NCI-H1694 (cell line): ENCODE data around the gene ETV2.
"Not testable (repeated sequence)": the region's sequence is repeated elsewhere in the genome, so short reads cannot be mapped to it uniquely, and the experiment has no call there.

Experiments used
- DNase-seq: peaks from one replicate; lab custom pipeline; 2025; lab: John Stamatoyannopoulos, UW

The ETV2 gene

GRCh38 chr19:35657904-35658700 lies 16.6 kb downstream of the ETV2 start:
- DNase-seq = no peak

- no peak for DNase-seq
Measured at GRCh38 chr19:35661995-35662340, 20.4 kb downstream of the ETV2 start.

GRCh38 chr19:35663981-35664380 lies 22.4 kb downstream of the ETV2 start:
- no peak for DNase-seq

- DNase-seq = no peak
Measured at GRCh38 chr19:35665157-35665556, 23.6 kb downstream of the ETV2 start.

GRCh38 chr19:35665604-35666003 lies 24.1 kb downstream of the ETV2 start:
- no peak for DNase-seq

GRCh38 chr19:35666251-35666913 lies 24.8 kb downstream of the ETV2 start, which contains the start of gene UPK1A:
Gene UPK1A (plus strand): TSS chr19:35666517. CDS start chr19:35666813, 296 bp downstream.
- no peak for DNase-seq

- no peak for DNase-seq
Measured at GRCh38 chr19:35669566-35669965, 28.0 kb downstream of the ETV2 start.

- no peak for DNase-seq
Measured at GRCh38 chr19:35669974-35670373, 28.4 kb downstream of the ETV2 start.

- no peak for DNase-seq
Measured at GRCh38 chr19:35670686-35671085, 29.1 kb downstream of the ETV2 start.

- DNase-seq = no peak
Measured at GRCh38 chr19:35671818-35672217, 30.3 kb downstream of the ETV2 start.

- DNase-seq = no peak
Measured at GRCh38 chr19:35673121-35673804, 31.7 kb downstream of the ETV2 start.

- no peak for DNase-seq
Measured at GRCh38 chr19:35675589-35676140, 34.1 kb downstream of the ETV2 start.

GRCh38 chr19:35689836-35690235 lies 48.3 kb downstream of the ETV2 start:
- no peak for DNase-seq

- DNase-seq = not testable (repeated sequence)
Measured at GRCh38 chr19:35691106-35691505, 49.6 kb downstream of the ETV2 start.

GRCh38 chr19:35692010-35692409 lies 50.5 kb downstream of the ETV2 start:
- no peak for DNase-seq

GRCh38 chr19:35693422-35693821 lies 51.9 kb downstream of the ETV2 start:
- no peak for DNase-seq

- peak; percentile 86 for DNase-seq
Measured at GRCh38 chr19:35693835-35694599, 52.5 kb downstream of the ETV2 start.
